RPMI8226 (cell line): ENCODE measurements around the gene SAMD8.
"Not testable (repeated sequence)": the region's sequence is repeated elsewhere in the genome, so short reads cannot be mapped to it uniquely, and the experiment has no call there.

ENCODE experiments used
- DNase-seq: peaks from one replicate; pipeline ENCODE4 v3.0.0-alpha.2; 2015

The SAMD8 gene

DNA sequence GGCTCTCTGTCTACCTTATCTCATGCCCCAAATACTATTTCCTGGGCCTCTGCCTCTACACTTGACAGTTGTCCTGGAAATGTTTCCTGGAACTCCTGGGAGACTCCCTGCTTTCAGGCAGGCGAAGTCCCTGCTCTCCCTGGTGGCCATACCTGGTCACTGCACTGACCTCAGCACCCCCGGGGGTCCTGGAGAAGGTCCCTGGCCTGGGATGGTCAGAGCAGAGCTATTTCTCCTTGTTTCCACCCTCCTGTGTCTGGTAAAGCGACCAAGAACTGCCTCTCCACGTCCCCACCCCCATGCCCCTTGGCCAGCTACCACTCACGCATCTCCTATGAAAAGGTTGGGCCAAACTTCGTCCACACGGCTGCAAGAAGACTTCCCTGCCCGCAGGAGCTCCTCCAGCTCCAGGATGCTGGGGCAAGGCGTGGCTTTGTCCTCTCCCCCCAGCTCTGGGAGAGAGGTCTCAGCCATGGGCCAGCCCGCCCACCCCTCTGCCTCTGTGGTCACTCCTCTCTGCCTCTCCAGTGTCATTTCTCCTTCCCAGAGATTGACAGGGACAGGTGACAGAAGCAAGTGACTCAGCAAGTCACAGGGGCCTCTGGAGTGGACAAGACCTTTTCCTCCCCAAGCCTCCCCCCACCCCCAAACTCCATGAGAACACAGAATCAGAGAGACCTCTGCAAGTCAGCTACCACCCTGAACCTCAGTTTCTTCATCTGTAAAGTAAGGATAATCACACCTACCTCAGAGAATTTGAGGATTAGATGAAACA, 2.6 kb upstream of the SAMD8 start:
- DNase-seq = no peak

DNA sequence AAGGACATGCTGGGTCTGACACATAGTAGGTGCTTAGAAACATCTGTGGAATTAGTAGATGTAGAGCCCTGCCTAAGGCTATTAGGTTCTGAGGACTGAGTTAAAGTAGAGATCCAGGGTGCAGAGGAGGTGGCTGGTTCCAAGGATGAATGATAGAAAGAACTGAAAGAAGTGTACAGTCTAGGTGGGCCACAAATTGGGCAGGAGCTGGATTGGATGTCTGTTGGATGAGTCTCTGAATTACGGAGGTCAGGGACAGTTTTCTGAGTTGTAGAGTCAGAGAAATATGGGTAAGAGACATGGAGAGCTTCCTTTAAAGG, 2.0 kb upstream of the SAMD8 start:
- no peak for DNase-seq

DNA sequence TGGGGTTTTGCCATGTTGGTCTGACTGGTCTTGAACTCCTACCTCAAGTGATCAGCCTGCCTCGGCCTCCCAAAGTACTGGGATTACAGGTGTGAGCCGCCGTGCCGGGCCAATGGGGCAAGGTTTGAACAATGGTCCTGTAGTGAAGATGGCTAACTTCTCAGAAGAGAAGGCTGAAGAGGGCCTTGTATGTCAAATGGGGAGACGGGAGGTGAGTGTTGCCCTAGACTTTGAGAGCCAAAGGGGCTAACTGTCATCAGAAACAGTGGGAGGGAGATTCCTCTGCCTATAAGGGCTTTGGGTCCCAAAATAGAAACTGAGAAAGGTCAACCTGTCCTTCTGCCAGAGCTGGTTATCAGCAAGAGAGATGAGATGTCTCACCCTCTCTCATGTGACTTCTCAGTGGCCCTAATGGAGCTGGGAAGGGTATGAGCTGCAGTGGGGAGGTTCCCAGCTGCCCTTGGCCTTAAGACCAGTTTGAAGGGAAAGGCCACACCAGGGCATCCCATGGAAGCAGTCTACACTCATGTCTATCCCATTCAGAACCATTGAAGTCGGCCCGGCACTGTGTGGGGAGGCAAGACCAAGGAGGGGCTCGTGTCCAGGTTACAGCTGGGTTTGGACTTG, 1.3 kb upstream of the SAMD8 start:
- no peak for DNase-seq

DNA sequence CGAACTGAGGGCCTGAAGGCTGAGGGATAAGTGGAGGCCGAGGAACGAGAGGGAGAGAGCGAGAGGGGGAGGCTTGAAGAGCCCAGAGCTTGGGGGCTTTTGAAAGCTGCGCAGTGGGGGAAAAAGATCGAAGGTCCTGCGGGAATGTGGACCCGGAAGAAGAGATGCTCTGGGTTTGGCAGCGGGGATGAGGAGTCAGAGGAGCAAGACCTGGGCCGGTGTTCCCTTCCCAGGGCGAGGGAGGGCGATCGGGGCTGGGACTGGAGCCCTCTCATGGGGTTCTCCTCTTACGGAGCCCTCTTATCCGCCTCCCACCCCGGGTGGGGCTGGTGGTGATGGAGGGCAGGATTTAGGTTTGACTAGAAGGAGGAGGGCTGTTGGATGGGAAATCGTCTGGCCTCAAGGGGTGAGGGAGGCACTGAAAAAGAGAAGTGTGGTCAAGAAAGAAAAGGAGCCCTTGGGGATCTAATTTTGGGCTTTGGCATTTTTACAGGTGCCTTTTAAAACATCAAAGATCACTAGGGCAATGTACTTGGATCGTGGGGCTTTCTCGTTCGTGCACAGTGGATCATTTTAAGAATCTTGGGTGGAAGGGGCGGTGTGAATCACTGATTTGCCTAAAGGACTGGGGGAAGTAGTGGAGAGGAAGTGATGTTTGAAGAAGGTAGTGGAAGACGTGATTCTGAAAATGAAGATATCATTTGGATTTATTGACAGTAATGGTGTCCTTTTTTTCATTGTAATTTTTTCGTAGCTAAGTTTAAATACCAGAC, 637 bp downstream of the SAMD8 start:
- peak; percentile 49 for DNase-seq

DNA sequence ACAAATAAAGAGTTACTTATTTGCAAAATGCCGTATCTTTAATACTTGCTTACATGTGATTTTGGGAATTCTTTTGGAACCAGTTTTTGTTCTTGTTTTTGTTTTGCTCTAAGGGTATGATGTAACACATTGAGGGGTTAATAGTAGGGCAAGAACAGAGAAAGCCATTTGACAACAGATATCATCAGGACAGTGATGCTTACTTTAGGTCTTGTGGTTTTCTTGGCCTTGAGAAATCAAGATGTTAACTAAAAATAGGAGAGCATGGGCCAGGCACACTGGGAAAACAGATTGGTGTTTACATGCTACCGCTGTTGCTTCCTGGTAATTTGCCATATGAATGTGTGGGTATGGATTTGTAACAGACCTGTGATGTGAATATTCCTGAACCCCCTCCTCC, 3.7 kb downstream of the SAMD8 start:
- DNase-seq = no peak

DNA sequence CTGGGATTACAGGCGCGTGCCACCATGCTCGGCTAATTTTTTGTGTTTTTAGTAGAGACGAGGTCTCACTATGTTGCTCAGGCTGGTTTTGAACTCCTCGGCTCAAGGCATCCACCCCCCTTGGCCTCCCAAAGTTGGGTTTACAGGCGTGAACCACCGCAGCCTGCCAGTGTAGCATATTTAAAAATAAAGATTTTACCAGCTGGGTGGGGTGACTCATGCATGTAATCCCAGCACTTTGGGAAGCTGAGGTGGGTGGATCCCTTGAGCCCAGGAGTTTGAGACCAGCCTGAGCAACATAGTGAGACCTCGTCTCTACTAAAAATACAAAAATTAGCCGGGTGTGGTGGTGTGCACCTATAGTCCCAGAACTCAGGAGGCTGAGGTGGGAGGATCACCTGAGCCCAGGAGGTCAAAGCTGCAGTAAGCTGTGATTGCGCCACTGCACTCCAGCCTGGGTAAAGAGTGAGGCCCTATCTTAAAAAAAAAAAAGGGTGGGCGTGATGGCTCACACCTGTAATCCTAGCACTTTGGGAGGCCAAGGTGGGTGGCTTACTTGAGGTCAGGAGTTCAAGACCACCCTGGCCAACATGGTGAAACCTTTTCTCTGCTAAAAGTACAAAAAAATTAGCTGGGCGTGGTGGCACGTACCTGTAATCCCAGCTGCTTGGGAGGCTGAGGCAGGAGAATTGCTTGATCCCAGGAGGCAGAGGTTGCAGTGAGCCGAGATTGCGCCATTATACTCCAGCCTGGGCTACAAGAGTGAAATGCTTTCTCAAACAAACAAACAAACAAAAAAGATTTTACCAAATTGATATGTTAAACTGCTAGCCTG, 5.7 kb downstream of the SAMD8 start:
- not testable (repeated sequence) for DNase-seq

DNA sequence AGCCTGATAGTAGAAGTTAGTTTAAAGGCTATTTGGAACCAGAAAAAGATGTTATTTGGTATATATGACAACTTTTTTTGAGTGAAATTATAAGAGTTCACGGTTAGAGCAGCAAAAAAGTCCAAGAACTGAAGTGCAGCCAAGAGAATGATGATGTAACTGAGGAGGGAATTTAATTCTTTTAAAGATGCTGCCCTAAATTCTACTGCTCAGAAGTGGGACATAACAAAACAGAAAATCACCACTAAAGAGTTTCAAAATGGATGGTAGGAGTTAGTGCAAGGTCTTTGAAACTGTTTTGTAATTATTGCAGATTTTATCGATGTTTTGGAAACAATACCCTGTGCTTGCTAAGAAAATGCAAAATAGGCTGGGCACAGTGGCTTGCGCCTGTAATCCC, 6.5 kb downstream of the SAMD8 start:
- no peak for DNase-seq

DNA sequence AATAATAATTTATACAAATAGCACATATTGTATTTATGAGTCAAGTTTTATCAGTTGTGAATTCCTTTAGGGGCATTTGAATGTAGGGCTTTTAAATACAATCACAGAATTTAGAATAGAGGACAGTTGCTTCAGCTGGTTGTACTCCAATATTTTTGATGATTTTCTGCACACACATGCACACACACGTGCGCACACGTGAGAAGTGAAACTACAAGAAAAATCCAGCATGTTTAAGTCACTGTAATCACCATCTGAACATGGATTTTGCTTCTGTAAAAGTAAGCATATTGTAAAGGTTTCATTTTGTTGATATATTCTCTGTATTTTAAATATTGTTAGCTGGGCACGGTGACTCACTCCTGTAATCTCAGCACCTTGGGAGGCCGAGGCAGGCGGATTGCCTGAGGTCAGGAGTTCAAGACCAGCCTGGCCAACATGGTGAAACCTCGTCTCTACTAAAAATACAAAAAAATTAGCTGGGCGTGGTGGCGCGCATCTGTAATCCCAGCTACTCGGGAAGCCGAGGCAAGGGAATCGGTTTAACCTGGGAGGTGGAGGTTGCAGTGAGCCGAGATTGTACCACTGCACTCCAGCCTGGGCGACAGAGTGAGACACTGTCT, 8.1 kb downstream of the SAMD8 start:
- not testable (repeated sequence) for DNase-seq

DNA sequence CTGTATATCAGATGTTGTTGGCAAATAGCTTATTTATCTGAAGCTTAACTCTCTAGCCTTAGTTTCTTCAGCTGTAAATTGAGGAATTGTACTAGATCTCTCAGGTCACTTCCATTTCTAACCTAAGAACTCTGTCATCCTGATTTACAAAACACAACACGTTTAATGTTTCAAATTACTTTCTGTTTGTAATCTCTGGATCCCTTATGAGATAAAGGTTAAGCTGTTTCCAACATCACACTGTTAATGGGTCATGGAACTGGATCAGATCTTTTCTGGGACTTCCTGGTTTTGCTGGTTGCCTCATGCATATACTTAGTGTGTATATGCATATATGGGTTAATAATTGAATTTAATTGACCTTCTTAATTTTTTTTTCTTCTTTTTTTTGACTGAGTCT, 9.9 kb downstream of the SAMD8 start:
- no peak for DNase-seq

DNA sequence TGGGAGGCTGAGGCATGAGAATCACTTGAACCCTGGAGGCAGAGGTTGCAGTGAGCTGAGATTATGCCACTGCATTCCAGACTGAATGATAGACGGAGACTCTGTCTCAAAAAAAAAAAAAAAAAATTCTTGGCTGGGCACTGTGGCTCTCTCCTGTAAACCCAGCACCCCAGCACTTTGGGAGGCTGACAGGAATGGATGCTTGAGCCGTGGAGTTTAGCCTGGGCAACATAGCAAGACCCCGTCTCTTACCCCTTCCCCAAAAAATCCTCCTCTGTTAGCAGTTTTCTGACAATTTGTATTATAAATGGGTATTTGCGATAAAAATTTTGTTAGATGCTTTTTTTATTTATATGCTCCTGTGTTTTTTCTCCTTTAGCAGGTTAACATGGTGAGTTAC, 11.0 kb downstream of the SAMD8 start:
- DNase-seq = no peak

DNA sequence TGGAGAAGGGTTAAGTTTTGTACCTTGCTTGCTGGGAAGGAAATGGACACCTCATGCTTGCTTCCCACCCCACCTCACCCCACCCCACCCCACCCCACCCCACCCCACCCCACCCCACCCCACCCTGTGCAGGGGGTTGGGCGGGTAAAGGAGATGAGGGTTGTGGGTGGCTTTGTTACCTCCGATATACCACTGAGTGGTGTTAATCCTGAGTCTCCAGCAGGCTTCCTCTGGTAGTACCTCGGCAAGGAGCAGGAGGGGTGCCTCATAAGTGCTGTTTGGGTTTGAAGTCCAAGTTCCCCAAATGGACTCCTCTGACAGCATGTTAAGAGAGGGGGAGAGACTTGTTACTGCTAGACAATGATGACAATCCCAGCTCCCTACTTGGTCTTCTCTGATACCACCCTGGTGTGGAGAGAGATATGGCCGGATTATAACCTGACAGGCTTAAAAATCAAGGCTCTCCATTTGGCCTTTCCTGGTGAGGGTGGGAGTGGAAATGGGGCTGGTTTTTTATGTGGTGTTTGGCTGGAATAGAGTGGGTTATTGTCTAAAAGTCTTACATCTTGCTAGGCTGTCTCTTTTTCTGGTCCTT, 11.7 kb downstream of the SAMD8 start:
- DNase-seq = no peak

DNA sequence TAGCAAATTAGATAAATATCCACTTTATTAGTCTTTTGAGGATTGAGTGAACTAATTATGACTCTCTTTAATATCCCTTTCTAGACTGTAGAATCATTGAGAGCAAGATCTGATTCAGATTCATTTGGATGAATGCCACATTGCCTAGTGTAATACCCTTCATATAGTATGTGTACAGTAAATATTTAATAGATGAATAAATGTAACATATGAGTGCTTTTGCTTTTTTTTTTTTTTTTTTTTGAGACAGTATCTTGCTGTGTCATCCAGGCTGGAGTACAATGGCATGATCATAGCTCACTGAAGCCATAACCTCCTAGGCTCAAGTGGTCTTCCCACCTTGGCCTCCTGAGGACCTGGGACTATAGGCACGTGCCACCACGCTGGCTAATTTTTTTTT, 14.8 kb downstream of the SAMD8 start:
- no peak for DNase-seq

DNA sequence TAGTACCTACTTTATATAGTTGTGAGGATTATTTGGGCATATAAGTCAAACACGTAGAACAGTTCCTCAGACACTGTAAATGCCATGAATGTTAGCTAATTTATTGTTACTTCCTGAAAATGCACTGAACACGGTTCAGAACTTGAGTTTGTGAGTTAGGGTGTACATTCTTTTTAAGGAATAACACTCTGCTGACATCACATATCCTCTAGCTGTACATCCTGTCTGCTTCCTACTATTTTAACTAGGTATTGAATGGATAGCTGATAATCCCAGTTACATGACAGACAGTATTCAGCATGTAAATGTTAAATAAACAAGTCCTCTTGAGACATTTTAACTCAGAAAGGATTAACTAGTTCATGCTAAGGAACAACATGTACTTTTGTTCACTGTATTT, 16.0 kb downstream of the SAMD8 start:
- DNase-seq = no peak

DNA sequence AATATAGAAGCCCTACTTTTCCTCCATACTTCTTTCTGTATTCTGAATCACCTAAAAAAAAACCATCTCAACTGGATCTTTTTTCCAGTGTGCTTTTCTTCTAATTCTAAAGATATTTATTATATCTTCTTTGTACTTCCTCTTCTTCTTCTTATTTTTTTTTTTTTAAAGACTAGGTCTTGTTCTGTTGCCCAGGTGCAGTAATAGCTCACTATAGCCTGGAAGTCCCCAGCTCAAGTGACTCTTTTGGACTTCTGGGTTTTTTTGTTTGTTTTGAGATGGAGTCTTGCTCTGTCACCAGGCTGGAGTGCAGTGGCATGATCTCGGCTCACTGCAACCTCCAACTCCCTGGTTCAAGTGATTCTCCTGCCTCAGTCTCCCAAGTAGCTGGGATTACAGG, 17.5 kb downstream of the SAMD8 start:
- DNase-seq = not testable (repeated sequence)

DNA sequence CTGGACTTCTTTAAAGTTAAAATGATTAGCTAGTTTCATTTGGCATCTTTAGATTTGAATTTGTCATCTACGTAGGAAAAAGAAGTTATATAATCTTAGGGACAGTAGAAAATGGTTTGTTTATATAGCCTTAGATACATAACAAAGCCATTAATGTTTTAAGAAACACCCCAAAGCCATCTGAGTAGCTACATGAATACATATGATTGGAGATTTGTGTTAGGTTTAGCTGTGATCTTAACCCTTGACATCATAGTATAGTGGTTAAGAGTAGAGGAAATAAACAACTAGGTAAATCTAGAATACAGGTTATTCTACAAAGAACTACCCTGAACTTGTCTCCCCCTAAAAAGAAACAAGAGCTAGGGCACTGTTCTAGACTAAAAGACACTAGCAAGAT, 18.1 kb downstream of the SAMD8 start:
- no peak for DNase-seq

DNA sequence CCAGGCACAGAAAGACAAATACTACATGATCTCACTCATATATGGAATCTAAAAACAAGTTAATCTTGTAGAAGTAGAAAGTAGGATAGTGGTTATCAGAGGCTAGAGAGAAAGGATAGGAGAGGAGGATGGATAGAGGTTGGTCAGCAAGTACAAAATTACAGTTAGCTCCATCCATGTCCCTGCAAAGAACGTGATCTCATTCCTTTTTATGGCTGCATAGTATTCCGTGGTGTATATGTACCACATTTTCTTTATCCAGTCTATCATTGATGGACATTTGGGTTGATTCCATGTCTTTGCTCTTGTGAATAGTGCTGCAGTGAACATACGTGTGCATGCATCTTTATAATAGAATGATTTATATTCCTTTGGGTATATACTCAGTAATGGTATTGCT, 22.2 kb downstream of the SAMD8 start:
- DNase-seq = not testable (repeated sequence)

DNA sequence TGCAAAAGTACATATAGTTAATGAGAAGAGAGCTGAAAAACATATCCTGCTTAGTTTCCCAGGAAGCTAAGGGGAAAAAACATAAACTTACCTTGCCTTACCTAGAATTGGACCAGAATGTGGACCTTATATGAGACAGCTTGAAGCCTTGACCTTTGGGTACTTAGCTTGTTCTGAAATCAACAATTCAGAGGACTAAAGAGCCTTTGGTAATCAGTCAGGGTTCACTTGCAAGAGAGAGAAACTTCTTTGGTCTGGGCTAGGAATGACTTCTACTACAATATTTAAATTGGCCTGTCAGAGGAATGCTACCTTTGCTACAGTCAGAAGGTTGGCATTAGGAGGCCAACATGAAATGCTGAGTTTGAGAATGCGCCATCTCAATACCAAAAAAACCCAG, 24.9 kb downstream of the SAMD8 start:
- DNase-seq = no peak

DNA sequence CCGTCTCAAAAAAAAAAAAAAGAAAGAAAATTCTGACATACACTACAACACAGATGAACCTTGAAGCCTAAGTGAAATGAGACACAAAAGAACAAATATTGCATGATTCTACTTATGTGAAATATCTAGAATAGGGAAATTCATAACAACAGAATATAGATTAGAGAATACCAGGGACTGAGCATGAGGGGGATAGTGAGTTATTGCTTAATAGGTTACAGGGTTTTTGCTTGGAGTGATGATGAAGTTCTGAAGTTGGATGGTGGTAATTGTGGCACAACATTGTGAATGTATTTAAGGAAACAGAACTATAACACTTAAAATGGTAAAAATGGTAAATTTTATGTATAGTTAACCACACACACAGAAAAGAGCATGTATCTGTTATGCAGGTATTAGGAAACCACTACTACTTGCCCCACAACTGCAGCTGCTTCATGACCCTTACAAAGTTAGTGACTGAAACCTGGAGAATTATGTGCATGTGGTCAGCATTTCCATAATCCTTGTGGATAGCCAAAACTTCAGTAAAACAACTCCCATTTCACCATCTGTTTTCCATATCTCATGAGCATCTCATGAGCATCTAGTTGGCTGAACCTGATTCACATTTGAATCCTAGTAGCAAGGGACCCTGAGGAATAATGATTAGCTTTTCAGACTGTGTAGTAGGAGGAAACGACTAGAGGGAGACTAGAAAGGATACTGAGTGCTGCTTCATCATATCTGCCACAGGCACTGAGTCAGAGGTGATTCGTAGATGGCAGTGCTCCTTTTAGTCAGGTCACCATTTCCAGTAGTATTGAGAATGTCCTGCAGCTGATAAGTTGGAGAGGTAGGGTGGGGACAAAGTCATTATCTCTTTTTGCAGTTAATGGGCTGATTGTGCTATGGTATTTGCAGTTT, 26.3 kb downstream of the SAMD8 start:
- DNase-seq = no peak

DNA sequence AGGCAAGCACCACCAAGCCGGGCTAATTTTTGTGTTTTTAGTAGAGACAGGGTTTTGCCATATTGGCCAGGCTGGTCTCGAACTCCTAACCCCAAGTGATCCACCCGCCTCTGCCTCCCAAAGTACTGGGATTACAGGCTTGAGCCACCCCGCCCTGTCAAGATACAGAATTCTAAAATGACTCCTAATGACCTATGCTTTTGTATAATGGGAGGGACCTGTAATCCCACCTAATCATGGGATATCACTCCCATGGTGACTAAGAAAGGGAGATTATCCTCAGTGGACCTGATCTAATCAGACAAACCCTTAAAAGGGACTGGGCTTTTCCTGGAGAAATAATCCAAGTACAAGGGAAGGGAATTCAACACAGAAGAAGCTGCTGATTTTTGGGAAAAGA, 28.8 kb downstream of the SAMD8 start:
- no peak for DNase-seq

DNA sequence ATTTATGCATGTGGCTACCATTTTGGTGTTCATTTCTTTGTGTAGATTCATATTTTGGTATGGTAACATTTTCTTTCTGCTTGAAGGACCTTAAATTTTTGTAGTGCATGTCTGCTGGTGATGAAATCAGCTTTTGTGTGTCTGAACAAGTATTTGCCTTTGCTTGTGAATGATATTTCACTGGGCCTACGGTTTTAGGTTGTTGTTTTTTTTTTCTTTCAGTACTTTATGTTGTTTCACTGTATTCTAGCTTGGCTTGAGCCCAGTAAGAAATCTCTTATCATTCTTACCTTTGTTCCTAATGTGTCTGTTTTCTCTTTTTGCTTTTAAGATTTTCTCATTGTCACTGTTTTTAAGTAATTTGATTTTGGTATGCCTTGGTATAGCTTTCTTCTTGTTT, 31.9 kb downstream of the SAMD8 start:
- DNase-seq = no peak

DNA sequence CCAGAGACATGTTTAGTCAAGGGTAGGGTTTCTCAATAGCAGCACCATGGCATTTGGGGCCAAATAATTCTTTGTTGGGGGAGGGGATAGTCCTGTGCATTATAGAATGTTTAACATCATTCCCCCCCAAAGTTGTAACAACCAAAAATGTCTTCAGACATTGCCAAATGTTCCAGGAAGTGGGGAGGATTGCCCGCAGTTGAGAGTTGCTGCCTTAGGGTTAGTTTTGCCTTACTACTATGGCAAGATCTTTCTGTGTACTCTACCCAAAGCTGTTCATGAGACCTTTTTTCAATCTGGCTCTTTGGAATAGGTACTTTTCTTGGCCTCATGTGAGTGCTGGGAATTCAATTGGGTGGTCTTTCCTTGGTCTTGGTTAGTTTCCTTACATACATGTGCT, 34.1 kb downstream of the SAMD8 start:
- DNase-seq = no peak
